LNCAP (cell line): Measurements from ENCODE around the gene ANKRD53.

ENCODE experiments used
- CTCF ChIP-seq: fragments of 450-650 bp; IDR thresholded peaks from 2 replicates; pipeline ENCODE4 v1.5.1; 2017; ENCODE audit warnings: mild to moderate bottlenecking

Gene ANKRD53

GRCh38 chr2:70948337-70949003, 30.0 kb upstream of the ANKRD53 start:
- TF ChIP-seq CTCF: peak; percentile 72

- TF ChIP-seq CTCF: no peak
Observed at GRCh38 chr2:70949086-70949485, 29.3 kb upstream of the ANKRD53 start.

GRCh38 chr2:70954886-70955285, 23.5 kb upstream of the ANKRD53 start:
- no peak for TF ChIP-seq CTCF

GRCh38 chr2:70956141-70956540, 22.3 kb upstream of the ANKRD53 start:
- TF ChIP-seq CTCF: no peak

- TF ChIP-seq CTCF: no peak
Observed at GRCh38 chr2:70957798-70958197, 20.6 kb upstream of the ANKRD53 start.

GRCh38 chr2:70958759-70959158, 19.7 kb upstream of the ANKRD53 start:
- no peak for TF ChIP-seq CTCF

- no peak for TF ChIP-seq CTCF
Observed at GRCh38 chr2:70959271-70959761, 19.1 kb upstream of the ANKRD53 start.
